ENCODE measurements around the gene PAX8. TPM values are rescaled to one million over a fixed set of nuclear protein-coding genes. Genes with fewer than 3 reads are reported as not detected.

PAX8 gene
- total RNA-seq, 1 experiment from 2014 or later = 11.3 TPM

DNA sequence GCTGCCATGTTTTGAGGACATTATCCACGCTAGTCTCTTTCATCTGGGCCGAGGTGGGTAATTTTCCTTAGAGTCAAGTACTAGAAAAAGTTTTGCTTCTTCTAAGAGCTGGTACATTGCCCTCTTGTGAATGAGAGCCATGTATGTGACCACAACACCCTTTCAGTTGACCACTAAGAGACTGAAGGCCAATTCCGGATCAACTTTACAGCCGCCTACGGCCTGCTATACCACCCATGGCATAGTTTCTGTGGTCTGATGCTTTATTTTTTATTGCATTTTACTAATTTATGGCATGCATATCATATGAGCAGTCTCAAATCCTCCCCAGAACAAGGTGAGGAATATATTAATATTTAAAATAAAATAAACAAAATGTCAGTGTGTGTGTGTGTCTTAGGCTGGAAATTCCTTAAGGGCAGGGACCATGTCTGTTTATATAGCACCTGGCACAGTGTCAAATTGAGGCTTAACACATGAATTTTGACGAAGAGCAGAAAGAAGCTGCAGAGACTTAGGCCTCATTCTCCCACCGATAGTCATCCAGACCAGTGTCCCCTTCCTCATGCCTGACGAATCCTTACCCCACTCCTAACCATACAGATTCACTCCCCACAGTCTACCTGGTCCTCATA lies 69.6 kb downstream of the PAX8 start:
- no peak for DNase-seq (ENCODE audit: low read depth)

GRCh38 chr2:113208396-113208795 lies 70.3 kb downstream of the PAX8 start:
- DNase-seq (ENCODE audit: low read depth) = no peak

- no peak for DNase-seq (ENCODE audit: low read depth)
Measured at GRCh38 chr2:113207021-113207420, 71.7 kb downstream of the PAX8 start.

DNA sequence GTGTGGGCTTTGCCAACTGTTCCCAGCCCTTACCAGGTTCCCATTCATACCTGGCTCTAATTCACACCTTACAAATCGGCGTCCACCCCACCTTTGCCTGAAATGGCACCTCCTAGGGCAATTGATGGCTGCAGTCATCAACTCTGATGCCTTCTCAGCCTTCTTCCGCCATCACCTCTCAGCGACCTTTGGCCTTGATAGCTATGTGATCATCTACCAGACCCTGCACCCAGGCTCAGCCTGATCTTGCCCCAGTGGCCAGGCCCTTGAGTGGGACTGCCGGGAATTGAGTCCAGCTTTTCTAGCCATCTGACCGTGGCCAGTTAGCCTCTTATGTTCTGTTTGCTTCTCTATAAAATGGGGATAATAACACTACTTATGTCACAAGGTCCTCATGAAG lies 72.5 kb downstream of the PAX8 start:
- DNase-seq (ENCODE audit: low read depth) = no peak

GRCh38 chr2:113203901-113204519 lies 74.7 kb downstream of the PAX8 start:
- DNase-seq (ENCODE audit: low read depth) = peak; percentile 85

DNA sequence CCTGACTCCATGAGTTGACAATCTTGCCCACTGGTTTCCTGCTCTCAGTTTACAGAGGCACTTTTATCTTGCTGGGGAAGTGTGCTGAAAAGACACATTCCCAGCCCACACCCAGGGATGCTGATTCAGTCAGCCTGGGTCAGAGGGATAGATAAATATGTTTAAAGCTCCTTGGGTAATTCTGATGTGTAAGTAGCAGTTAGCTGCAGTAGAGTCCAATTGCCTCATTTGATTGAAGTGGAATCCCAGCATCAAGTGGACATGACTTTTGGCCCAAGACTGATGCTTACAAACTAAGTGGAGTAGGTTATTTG lies 75.5 kb downstream of the PAX8 start:
- no peak for DNase-seq (ENCODE audit: low read depth)

DNA sequence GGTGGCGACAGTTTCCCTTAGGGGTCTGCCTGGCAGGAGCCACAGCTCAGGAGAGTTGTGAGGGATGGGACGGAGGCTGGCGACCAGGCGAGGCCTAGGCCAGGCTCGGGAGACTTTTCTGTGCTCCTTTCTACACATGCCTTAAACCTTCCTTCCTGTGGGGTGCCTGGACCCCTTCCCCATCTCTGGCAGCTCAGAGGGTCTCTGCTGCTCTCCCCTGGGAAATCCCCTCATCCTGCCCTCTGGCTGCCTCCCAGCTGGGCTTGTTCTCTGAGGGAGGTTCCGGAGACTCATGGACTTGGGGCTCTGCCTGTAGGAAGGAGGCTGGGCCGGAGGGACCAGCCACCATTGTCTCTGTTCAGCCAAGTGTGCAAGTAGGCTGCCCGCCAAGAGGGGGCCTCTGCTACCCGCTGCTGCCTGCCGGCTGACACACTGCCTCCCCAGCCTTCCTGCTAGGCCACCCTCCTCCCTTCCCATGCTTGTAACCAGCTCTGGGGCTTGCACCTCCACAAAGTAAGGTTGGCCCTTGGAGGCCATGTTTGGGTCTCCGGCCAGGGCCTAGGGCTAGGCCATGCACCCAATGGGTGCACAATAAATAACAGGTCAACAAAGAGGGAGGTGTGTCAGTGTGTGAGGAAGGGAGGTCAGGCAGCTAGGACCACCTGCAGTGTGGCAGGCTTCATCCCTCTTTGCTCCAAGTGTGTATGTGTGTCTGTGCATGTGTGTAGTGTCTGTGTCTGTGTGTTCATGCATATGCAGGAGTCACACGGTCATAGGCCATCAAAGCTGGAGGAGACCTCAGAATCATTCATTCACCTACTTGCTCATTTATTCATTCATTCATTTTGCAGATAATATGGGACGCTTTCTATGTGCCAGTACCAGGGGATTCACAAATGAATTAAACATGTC lies 76.2 kb downstream of the PAX8 start:
- no peak for DNase-seq (ENCODE audit: low read depth)

DNA sequence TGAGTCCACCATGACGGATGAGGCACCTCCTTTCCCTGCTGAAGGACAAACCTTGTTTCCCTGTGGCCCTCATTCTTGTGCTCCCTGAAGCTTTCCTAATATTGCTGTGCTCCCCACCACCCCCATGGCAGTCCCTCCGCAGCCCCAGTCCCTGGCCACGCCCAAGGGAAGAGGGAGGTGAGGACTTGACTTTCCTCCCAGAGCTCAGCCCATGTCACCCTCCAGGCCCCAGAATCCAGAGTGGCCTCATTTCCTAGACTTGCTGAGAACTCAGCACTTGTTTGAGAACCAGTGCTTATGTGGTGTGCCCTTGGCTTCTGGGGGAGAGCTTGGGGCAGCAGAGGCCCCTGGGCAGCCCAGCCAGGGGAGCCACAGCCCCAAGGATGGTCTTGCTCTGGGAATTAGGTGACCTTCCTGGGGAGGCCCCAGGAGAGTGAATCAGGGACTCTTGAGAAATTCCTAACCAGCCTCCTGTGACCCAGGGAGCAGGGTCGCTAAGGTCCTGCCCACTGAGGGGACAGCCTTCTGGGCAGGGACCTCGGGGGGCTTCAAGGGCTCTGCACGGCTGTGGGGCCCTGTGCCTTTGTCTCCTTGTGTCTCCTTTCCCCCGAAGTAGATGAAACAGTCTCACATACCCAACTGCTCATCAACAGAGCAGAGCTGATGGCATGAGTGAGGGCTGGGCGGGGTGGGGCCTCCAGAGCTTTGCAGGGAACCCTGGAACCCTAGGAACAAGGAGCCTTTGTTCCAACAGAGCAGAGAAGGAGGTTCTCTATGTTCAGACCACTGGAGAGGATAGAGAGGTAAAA lies 77.0 kb downstream of the PAX8 start:
- no peak for DNase-seq (ENCODE audit: low read depth)

DNA sequence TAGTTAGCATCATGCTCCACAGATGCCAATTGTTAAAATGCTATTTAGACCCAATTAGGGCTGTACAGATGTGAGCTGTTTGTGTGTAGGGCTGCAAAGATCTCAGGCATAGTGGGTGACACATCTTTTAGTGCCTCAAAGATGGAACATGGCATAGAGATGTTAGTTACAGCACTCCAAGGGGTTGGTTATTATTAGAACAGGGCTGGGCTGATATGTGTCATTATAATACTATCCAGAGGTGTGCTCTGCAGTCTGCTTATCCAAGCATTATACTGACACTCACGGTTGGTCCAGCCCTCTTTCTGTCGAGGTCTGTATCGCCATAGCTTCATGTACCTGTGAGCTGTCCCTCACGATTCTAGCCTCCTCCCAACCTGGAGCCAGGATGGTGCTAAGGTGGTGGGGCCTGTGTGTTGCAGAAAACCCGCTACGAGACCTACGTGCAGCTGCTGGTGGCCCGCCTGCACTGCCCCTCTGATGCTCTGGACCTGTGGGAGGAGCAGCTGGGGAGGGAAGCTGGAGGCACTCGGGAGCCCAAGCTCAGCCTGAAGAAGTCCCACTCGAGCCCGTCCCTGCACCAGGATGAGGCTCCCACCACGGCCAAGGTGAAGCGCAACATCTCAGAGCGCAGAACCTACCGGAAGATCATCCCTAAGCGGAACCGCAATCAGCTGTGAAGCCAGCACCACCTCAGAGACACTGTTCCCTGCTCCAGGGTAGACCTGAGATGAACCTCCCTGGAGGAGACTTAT lies 77.8 kb downstream of the PAX8 start:
- no peak for DNase-seq (ENCODE audit: low read depth)

- DNase-seq (ENCODE audit: low read depth) = no peak
Measured at GRCh38 chr2:113200236-113200635, 78.5 kb downstream of the PAX8 start.

DNA sequence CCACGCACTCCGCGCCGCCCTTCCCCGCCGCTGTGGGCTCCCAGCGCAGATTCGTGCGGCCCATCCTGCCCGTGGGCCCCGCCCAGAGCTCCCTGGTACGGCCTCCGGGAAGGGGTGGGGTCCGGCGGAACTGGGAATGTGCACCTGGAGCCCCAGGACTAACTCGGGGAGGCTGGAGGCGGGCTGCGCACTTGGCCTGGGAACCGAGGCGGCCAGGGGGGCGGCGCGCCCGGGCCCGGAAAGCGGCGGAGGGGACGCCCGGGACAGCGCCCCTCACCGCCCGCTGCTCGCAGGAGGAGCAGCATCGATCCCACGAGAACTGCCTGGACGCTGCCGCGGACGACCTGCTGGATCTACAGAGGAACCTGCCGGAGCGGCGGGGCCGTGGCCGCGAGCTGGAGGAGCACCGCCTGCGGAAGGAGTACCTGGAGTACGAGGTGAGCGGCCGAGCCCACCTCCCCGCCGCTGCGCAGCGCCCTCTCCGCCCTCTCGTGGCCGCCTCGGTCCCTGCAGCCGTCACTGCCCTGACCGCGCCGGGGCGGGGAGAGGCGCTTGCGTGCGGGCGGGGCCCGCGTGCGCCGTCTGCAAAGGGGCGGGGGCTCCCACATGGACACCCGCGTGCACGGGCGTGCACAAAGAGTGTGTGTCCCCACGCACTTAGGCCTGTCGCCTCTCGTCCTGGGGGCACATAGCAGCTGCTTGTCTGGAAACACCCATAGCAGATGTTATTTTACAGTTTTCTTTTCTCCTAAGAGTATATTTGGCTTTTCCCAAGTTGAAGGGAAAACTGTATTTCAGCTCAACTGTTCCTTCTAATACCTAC lies 79.7 kb downstream of the PAX8 start:
- peak; percentile 62 for DNase-seq (ENCODE audit: low read depth)

DNA sequence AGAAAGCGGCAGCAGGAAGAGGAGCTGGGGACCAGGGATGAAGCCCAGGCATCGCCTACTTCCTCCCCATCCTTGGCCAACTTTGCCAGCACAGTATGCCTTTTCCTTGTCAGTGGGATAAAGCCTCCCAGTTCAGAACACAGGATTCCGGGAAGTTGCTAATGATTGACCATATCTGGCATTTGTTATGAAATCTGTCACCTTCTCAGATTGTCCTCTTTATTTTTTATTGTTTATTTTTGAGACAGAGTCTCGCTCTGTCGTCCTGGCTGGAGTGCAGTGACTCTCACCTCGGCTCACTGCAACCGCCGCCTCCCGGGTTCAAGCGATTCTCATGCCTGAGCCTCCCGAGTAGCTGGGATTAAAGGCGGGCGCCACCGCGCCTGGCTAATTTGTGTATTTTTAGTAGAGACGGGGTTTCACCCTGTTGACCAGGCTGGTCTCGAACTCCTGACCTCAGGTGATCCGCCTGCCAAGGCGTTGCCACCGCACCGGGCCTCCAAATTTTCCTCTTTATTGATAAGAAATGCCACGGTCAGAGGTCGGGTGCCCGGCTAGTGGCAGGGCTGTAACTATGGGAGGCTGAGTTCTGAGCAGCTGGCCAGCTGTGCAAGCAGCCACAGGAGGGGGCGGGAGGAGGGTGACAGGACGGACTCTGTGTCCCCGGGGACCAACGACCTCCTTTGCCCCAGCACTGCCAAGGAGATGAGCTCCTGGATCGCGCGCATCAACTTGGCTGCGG lies 80.5 kb downstream of the PAX8 start:
- DNase-seq (ENCODE audit: low read depth) = no peak

DNA sequence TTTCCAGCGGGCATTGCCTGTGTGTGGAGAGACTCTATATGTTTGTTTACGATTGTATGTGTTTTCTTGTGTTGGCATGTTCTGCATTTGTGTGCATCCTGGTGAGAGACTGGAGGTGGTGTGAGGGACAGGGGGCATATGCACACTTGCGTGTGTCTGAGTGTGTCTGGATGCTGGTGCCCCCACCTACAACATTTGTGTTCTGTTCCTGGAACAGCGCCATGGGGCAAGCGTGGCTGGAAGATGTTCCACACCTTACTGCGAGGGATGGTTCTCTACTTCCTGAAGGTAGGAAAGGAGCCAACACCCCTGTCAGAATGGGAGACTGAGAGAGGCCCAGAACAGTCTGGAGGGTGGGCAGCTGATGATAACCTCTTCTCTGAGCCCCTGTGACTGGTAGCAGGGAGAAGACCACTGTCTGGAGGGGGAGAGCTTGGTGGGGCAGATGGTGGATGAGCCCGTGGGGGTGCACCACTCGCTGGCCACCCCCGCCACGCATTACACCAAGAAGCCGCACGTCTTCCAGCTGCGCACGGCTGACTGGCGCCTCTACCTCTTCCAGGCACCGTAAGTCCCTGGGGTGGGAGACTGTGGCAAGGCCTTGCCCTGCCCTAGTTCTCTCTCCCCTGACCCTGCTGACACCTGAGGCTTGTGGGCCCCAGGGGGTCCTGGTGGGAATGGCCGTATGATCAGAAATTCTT lies 81.2 kb downstream of the PAX8 start:
- DNase-seq (ENCODE audit: low read depth) = no peak

DNA sequence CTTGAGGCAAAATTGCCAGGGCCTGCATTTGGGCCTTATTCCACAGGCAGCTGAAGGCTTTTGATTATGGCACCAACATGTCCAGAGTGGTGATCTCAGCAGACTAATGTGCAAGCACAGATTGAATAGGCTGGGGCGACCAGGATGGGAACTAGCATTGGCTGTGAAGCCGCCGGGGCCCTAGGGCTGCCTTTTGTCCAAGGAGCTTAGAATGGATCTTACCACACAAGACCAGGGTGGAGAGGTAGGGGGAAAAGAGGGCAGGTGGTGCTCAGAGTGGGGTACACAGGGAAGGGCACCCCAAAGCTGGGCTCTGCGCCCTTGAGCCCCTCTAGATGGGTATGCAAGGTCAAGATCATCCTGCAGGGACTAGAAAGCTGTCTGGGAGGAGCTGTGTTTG lies 81.9 kb downstream of the PAX8 start:
- no peak for DNase-seq (ENCODE audit: low read depth)

DNA sequence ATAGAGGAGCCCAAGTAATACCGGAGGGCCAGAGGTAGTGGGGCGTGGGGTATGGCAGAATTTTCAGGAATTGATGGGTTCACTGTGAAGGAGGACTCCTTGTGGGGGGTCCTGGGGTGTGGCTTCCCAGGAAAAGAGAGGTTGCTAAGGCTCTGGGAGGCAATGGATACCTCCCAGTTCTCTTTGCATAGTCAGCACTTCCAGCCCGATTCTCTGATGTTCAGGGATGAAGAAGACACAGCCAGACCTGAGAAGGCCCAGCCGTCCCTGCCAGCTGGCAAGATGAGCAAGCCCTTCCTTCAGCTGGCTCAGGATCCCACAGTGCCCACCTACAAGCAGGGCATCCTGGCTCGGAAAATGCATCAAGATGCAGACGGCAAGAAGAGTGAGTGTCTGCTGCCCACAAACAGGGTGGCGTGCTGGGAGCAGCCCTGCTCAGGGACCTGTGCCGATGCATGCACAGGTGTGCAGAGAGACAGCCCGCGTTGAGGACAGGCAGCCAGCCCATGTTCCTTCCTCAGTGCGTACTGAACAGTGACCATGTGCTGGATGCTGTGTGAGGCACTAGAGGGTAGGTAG lies 82.7 kb downstream of the PAX8 start:
- DNase-seq (ENCODE audit: low read depth) = no peak

DNA sequence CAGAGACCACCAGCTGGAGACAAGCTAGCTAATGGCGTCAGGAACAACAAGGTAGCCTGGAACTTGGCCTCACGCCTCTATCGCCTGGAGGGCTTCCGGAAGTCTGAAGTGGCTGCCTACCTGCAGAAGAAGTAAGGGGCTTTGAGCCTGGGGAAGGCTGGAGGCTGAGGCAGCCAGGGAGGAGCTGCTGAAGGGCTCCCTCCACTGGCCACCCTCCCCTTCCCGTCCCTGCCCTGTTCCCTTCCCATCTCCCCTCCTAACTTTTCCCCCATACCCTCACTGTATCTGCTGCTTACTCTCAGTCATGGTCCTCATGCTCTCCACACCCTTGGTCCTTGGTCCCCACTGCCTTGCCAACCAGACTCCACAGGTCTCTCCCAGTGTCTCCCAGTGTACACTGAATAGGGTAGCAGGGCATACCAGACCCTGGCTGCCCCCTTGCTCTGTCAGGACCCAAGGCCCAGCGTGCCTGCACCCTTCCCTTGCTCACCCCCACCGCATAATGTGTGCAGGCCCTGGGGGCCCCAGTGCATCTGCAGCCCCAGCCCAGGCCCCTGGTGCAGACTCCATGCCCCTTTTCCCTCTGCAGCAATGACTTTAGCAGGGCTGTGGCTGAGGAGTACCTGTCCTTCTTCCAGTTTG lies 86.1 kb downstream of the PAX8 start:
- no peak for DNase-seq (ENCODE audit: low read depth)

DNA sequence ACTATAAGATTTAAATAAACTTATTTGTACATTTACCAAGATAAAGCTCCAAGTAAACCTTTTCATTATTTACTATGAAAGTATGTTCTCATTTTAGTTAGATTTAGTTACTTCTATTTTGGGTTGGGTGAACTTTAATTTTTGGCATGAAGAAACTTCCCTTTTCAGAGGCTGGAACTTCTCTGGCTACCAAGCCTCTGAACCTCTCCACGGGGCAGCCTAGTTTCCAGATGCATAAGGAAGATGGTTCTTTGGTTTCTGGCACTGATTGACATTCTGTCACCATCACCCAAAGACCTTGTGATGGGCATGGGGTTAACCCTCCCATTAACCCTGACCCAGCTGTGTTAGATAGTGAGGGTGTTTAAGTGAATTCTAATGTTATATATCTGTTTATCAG lies 87.8 kb downstream of the PAX8 start:
- no peak for DNase-seq (ENCODE audit: low read depth)

GRCh38 chr2:113187771-113188170 lies 91.0 kb downstream of the PAX8 start:
- DNase-seq (ENCODE audit: low read depth) = no peak

All from HT1080 (cell line).